GM23248 (cell line): Measurements from ENCODE around the gene EFCAB6. TPM values are rescaled to one million over a fixed set of nuclear protein-coding genes. Genes with fewer than 3 reads are reported as not detected.

Experiments
- DNase-seq: peaks from one replicate; pipeline ENCODE4 v3.0.0-alpha.2; 2015
- H2AFZ ChIP-seq: fragments of 200-600 bp; sonication (generic); 2 replicates; pipeline ENCODE4 v1.6.1; 2016; ENCODE audit warnings: antibody characterized with exemption
- H3F3A ChIP-seq: fragments of 200-600 bp; sonication (generic); 2 replicates; pipeline ENCODE4 v1.6.1; 2016; ENCODE audit warnings: mild to moderate bottlenecking, antibody characterized with exemption, mixed run types; ENCODE audit not compliant: insufficient read depth
- H3K27ac ChIP-seq: fragments of 200-600 bp; sonication (generic); 2 replicates; pipeline ENCODE4 v1.5.1; 2016; ENCODE audit warnings: mild to moderate bottlenecking
- H3K27me3 ChIP-seq: fragments of 200-600 bp; sonication (generic); replicated peaks from 2 replicates; pipeline ENCODE4 v1.6.1; 2016; ENCODE audit warnings: mild to moderate bottlenecking; ENCODE audit not compliant: insufficient read depth
- H3K36me3 ChIP-seq: fragments of 200-600 bp; sonication (generic); 2 replicates; pipeline ENCODE4 v1.6.1; 2016; ENCODE audit warnings: low read depth, mild to moderate bottlenecking
- H3K4me1 ChIP-seq: fragments of 200-600 bp; sonication (generic); 2 replicates; pipeline ENCODE4 v1.6.1; 2016; ENCODE audit warnings: mild to moderate bottlenecking; ENCODE audit not compliant: insufficient read depth
- H3K4me2 ChIP-seq: fragments of 200-600 bp; sonication (generic); one replicate; pipeline ENCODE4 v1.6.1; 2016; ENCODE audit warnings: mild to moderate bottlenecking; ENCODE audit not compliant: unreplicated experiment
- H3K4me3 ChIP-seq: fragments of 200-600 bp; sonication (generic); 2 replicates; pipeline ENCODE4 v1.5.1; 2016; ENCODE audit warnings: mild to moderate bottlenecking
- H3K79me2 ChIP-seq: fragments of 200-600 bp; sonication (generic); 2 replicates; pipeline ENCODE4 v1.6.1; 2016; ENCODE audit warnings: mild to moderate bottlenecking; ENCODE audit not compliant: insufficient read depth
- H3K9ac ChIP-seq: fragments of 200-600 bp; sonication (generic); 2 replicates; pipeline ENCODE4 v1.6.1; 2016; ENCODE audit warnings: mild to moderate bottlenecking
- H3K9me2 ChIP-seq: fragments of 200-600 bp; sonication (generic); 2 replicates; pipeline ENCODE4 v1.6.1; 2016; ENCODE audit warnings: mixed run types, mild to moderate bottlenecking, moderate library complexity; ENCODE audit not compliant: insufficient read depth
- H3K9me3 ChIP-seq: fragments of 200-600 bp; sonication (generic); one replicate; pipeline ENCODE4 v1.6.1; 2017; ENCODE audit warnings: low read depth
- H4K20me1 ChIP-seq: fragments of 200-600 bp; sonication (generic); 2 replicates; pipeline ENCODE4 v1.6.0; 2016; ENCODE audit not compliant: insufficient read depth
- EZH2 ChIP-seq: fragments of 200-600 bp; sonication (generic); IDR thresholded peaks from 2 replicates; pipeline ENCODE4 v1.6.1; 2018; ENCODE audit warnings: antibody characterized with exemption, mild to moderate bottlenecking; ENCODE audit not compliant: insufficient read depth, poor library complexity, severe bottlenecking
- EZH2phosphoT487 ChIP-seq: fragments of 200-600 bp; sonication (generic); IDR thresholded peaks from 2 replicates; pipeline ENCODE4 v1.6.1; 2018; ENCODE audit warnings: antibody characterized with exemption, moderate library complexity, mild to moderate bottlenecking, low read depth; ENCODE audit not compliant: insufficient read depth
- WGBS, 2 experiments: methylation state at CpG; one replicate each; pipeline ENCODE4 v1.1.6; 2015 to 2017; ENCODE audit warnings: low lambda C conversion rate in 2 of 2, low coverage in 1 of 2; ENCODE audit errors: missing lambda C conversion rate in 2 of 2; 5-methylcytosine and 5-hydroxymethylcytosine counted together
- in situ Hi-C: fragments of 300-500 bp; cut with MboI; formaldehyde crosslinking; loops from 2 replicates; pipeline ENCODE4 v1.15.0; 2020
- polyA plus RNA-seq: library from polyadenylated mRNA; unstranded; fragments of >200 nt; fragmentation: Nextera tagmentation; extraction: Ambion mirVana; gene quantifications from 2 replicates; pipeline ENCODE4 v1.2.1, GENCODE V29; 2016
- total RNA-seq: library from RNA; depleted of rRNA; stranded (reverse); fragments of >200 nt; shearing (Covaris generic); gene quantifications from 2 replicates; pipeline ENCODE4 v1.2.3, GENCODE V29; 2014

Gene EFCAB6
- total and polyA plus RNA-seq, 2 experiments from 2014 or later = 1.5 to 2.1 TPM

DNA sequence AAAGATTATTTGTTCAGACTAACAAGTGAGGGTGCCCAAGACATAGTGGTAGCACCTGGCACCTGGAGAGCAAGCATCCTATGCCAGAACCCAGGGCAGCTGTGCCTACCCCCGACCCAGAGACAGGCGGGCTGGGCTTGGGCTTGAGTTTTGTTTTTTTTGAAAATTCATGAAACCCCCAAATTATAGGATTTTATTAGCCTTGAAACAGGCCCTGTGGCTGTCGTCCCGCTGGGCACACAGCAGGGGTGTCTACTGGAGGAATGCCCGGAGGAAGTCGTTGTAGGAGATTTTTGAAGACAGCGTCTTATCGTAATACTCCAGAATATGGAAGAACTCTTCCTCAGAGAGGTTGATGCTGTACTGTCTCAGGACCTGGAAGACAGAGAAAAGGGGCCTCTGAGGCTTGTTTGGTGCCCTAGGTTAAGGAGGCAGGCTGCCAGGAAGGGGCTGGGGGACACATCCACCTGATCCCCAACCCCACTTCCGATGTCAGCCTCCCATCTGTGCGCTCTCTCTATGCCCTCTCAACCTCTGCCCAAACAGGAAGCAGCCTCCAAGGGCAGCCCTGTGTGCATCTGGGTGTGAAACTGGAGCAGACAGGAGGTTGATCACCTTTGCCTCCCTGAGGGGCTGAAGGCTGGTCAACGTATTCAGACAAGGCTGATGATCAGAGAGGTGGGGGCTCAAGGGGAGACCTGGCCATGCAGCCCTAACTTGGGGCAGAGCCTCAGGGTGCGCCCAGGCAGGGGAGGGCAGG lies 283.3 kb downstream of the EFCAB6 start:
- in situ Hi-C loops = no loop called here
- no peaks in the 10 kb centered on the region for H3K4me1 ChIP-seq
- no peak overlapping the region for H3K4me3 ChIP-seq
- H3K9ac ChIP-seq = no peak overlapping the region
- no peaks in the 10 kb centered on the region for H3F3A ChIP-seq
- no peaks in the 10 kb centered on the region for H3K9me2 ChIP-seq
- no peaks in the 10 kb centered on the region for H3K36me3 ChIP-seq
- H4K20me1 ChIP-seq = no peaks in the 10 kb centered on the region
- no peak overlapping the region for H3K4me2 ChIP-seq
- no peak overlapping the region for H2AFZ ChIP-seq
- no peak overlapping the region for H3K27ac ChIP-seq
- H3K27me3 ChIP-seq = no peaks in the 10 kb centered on the region; the same call in 1 of the 2 replicates
- TF ChIP-seq EZH2phosphoT487 (no peak), EZH2 (no peak)
- H3K9me3 ChIP-seq = no peaks in the 10 kb centered on the region
- DNase-seq = no peak
- 30% methylated on average over 12 of the region's 12 CpGs for WGBS, 2 experiments
- H3K79me2 ChIP-seq = no peaks in the 10 kb centered on the region

GRCh38 chr22:43526946-43527345 lies 285.2 kb downstream of the EFCAB6 start:
- Histone ChIP-seq H3K36me3 (no peaks in the 10 kb centered on the region), H3K4me3 (no peak overlapping the region), H2AFZ (no peak overlapping the region), H3K27me3 (no peaks in the 10 kb centered on the region; the same call in 1 of the 2 replicates), H3K4me1 (no peaks in the 10 kb centered on the region), H3K4me2 (no peak overlapping the region), H3K9ac (no peak overlapping the region), H3F3A (no peaks in the 10 kb centered on the region), H3K79me2 (no peaks in the 10 kb centered on the region), H3K27ac (no peak overlapping the region), H4K20me1 (no peaks in the 10 kb centered on the region), H3K9me2 (no peaks in the 10 kb centered on the region), H3K9me3 (no peaks in the 10 kb centered on the region)
- in situ Hi-C loops = no loop called here
- WGBS, 2 experiments = 51 to 58% methylated on average over 5 of the region's 5 CpGs
- DNase-seq = no peak
- TF ChIP-seq EZH2phosphoT487 = no peak
- TF ChIP-seq EZH2 = no peak

- Histone ChIP-seq H3K4me1 (no peaks in the 10 kb centered on the region), H3K36me3 (no peaks in the 10 kb centered on the region), H3K79me2 (no peaks in the 10 kb centered on the region), H4K20me1 (no peaks in the 10 kb centered on the region), H3K4me2 (no peak overlapping the region), H3K27me3 (no peaks in the 10 kb centered on the region; the same call in 1 of the 2 replicates), H2AFZ (no peak overlapping the region), H3K9me3 (no peaks in the 10 kb centered on the region), H3K27ac (no peak overlapping the region), H3K4me3 (no peak overlapping the region), H3F3A (no peaks in the 10 kb centered on the region), H3K9ac (no peak overlapping the region), H3K9me2 (no peaks in the 10 kb centered on the region)
- DNase-seq = no peak
- in situ Hi-C loops = no loop called here
- no peak for TF ChIP-seq EZH2phosphoT487
- no peak for TF ChIP-seq EZH2
- 56 to 60% methylated on average over 7 of the region's 7 CpGs for WGBS, 2 experiments
Measured at GRCh38 chr22:43526117-43526655, 285.9 kb downstream of the EFCAB6 start.

DNA sequence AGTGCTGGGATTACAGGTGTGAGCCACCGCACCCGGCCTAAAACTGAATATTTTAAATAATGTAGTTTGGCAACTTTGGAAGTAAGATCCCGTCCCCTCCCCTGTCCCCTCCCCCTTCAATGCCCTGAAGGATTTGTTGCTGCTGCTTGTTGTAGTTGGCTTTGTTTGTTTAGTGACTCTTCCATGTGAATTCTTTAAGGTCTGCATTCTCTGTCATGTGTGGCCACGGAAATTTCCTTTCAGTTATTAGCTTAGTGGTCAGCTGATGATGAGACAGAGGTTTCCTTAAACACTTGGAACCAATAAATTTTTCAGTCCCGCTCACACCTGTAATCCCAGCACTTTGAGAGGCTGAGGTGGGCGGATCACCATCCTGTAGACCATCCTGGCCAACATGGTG lies 290.4 kb downstream of the EFCAB6 start:
- no peaks in the 10 kb centered on the region for H3K36me3 ChIP-seq
- no peaks in the 10 kb centered on the region; the same call in 1 of the 2 replicates for H3K27me3 ChIP-seq
- H3F3A ChIP-seq = no peaks in the 10 kb centered on the region
- no peak overlapping the region for H3K4me3 ChIP-seq
- no peaks in the 10 kb centered on the region for H3K9me2 ChIP-seq
- no peaks in the 10 kb centered on the region for H3K4me1 ChIP-seq
- 50 to 56% methylated on average over 6 of the region's 6 CpGs for WGBS, 2 experiments
- no peak for DNase-seq
- H3K27ac ChIP-seq = no peak overlapping the region
- H3K9ac ChIP-seq = no peak overlapping the region
- H3K4me2 ChIP-seq = no peak overlapping the region
- in situ Hi-C loops = no loop called here
- H4K20me1 ChIP-seq = no peaks in the 10 kb centered on the region
- no peak overlapping the region for H2AFZ ChIP-seq
- TF ChIP-seq EZH2 (no peak), EZH2phosphoT487 (no peak)
- no peaks in the 10 kb centered on the region for H3K9me3 ChIP-seq
- no peaks in the 10 kb centered on the region for H3K79me2 ChIP-seq
